CD4-positive, alpha-beta T cell treated with Interleukin-4 for 1 hour (primary cell): ENCODE data around the gene SLC28A1.

Source experiments
- DNase-seq, 2 donors: peaks; one replicate each; pipeline ENCODE4 v3.0.0-alpha.2; 2020 to 2022

Gene SLC28A1

DNA sequence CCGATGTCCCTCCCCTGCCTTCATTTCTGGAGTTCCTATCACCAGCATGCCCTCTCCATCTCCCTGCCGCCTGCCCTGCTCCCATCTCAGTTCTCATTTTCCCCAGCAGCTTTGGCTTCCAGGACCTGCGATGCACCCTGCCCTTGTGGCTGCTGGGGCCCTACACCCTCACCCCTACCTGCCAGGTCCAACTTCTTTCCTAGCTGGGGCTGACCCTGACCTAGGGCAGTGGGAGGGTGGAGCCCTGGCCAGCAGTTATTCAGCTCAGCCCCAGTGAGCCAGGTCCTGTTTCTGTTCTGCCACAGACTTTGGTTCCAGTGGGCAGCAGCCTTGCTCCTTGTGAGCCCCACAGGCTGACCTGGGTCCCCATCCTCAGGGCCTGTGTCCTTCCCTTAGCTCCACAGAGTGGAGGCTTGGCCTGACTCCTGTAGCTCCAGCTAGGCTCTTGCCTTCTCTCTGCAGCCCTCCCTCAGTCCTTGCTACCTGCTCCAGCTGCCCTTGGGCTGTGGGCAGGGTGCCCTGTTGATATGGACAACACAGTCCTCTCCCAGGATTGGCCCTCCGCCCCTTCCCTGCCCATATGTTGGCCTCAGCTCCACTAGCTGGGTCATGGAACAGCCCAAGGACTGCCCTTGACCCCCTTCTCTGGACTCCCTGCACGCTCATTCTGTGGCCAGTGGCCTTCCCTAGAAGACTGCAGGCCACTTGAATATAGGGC lies 62.5 kb downstream of the SLC28A1 start:
- no peak for DNase-seq

DNA sequence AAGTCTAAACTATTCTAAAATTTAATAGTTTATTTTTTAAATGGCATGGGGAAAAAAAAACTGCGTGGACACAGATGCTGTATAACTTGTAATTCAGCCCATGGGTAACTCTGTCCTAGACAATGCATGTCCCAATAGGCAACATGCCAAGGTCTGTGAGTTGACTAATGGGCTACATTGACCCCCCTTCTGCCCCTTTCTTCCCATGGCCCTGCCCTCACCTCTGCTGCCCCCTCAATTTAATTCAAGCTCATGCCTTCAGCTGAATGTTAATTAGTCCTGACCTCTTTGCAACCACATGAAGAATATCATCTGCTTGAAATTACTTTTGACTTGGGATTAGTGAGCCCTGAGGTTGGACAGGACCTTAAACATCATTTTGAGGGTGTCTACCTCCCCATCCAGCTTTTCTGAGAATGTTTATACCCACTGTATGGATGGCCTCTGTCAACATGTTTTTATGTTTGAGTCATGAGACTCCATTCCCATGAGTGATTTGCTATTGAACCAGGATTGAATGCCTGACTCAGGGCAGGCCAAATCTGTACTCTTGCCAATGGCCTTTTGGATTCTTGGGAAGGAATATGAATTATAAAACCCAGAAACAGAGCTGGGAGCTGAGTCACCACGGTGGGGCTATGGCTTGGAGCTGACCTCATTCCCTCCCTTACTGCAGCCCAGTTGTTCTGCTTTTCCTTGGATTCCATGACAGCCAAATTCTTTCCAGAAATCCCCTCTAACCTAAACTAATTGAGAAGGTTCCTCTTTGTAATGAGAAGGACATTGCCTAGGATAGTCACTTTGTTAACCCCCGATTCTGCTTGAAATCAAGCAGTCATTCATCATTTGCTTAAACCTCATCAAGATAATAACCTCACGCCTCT lies 63.7 kb downstream of the SLC28A1 start:
- no peak for DNase-seq

- DNase-seq, result no peak
Observed at GRCh38 chr15:84949043-84949442, 64.6 kb downstream of the SLC28A1 start.

GRCh38 chr15:84949845-84950569 lies 65.5 kb downstream of the SLC28A1 start:
- DNase-seq, result no peak

- DNase-seq, result no peak
Observed at GRCh38 chr15:84950570-84951111, 66.2 kb downstream of the SLC28A1 start.

GRCh38 chr15:84951736-84952135 lies 67.3 kb downstream of the SLC28A1 start:
- DNase-seq, result no peak

- DNase-seq, result no peak
Observed at GRCh38 chr15:84953136-84953535, 68.7 kb downstream of the SLC28A1 start.

DNA sequence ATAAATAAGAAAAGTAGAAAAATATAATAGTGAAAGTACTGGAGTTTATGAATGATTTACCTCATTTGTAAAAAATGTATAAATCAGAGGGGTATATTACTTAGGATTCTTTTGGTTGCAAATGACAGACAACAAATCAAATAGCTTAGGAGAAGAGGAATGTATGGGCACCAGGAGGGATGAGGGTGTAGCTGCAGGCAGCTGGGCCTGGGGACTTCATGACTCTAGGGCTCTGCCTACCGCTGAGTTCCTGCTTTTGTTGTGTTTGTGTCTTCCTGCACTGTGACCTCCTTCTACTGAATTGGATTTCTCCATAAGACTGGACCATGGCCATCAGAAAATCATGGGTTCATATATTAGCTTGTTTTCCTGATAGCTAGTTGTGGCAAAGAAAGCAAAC lies 69.3 kb downstream of the SLC28A1 start:
- no peak for DNase-seq

DNA sequence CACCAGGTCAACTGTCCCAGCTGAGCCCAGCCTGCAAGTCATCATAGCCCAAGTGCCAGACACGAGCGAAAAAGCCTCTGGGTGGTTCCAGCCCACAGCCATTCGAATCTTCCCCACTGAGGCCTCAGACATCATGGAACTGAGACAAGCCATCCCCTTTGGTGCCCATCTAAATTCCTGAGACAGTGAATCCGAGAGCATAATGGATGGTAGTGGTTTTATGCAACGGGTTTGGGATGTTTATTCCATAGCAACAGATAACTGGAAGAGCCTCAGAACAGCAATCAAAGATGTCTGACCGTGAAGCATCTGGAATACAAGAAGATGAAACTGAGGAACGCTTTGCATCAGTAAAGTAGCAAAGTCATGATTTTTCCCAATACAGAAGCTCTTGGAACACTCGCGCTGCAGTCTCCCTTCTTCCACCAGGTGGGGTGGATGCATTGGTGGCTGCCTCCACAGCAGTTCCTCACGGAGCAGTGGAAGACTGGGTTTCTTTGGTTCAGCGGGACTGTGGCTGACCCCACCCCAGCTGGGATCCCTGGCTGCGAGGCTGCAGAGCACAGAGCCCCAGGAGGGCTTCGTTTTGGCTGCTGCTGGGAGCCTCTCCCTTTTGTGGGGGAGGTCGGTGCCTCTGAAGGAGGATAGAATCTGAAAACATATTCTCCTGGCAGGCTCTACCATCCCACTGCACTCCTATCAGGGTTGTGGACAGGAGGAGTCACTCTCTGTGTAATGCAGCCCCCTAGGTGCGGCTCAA lies 70.8 kb downstream of the SLC28A1 start:
- peak; percentile 41 to 46 for DNase-seq

DNA sequence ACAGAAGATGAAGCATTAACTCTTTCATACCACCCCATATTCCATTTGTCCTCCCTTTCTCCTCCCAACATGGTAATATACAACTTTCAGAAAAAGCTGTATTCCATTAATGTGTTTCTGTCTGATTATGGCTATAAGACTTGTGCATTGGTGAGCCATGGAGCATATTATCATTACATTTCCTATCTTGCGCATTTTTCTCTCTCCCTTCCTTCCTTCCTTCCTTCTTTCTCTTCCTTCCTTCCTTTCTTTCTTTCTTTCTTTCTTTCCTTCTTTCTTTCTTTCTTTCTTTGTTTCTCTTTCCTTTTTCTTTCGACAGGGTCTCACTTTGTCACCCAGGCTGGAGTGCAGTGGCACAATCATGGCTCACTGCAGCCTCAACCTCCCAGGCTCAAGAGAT lies 71.7 kb downstream of the SLC28A1 start:
- DNase-seq, result no peak

DNA sequence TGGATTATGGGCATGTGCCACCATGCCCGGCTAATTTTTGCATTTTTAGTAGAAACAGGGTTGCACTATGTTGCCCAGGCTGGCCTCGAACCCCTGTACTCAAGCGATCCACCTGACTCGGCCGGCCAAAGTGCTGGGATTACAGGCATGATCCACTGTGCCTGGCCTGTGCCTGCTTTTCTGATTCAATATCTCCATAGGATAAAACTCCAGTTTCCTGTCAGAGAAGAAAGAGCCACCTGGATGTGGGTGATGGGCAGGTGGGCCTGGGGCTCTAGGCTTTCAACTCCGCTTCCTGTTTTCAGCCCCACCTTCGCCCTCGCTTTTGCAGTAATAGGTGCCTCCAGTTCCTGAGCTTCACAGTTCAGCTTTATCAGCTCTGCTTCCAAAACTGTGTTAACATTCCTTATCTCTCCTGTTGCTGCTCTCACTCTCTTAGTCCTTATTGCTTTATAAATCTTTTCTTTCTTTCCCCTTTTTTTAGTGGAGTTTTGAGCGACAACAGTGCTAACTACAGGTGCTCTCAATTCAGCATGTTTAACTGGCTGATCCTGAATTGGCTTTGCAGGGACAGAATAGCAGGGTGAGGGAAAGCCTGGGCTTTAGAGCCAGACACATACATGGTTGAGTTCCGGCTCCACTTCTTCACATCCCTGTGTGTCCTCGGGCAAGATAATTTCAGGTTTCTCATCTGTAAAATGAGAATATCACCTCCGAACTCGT lies 76.1 kb downstream of the SLC28A1 start:
- no peak for DNase-seq

DNA sequence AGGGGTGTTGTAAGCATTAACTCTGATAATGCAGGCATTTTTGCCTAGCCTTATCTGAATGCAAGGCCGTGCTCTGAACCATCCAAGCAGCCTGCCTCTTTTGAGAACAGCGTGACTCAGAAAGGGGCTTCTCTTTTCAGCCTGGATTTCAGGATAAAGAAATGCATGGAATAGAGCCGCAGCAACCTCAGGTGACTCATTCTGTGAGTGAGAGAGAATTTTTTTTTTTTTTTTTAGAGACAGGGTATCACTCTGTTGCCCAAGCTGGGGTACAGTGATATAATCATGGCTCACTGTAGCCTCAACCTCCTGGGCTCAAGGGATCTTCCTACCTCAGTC lies 76.6 kb downstream of the SLC28A1 start:
- DNase-seq, result no peak

GRCh38 chr15:84961707-84962106 lies 77.2 kb downstream of the SLC28A1 start:
- no peak for DNase-seq

DNA sequence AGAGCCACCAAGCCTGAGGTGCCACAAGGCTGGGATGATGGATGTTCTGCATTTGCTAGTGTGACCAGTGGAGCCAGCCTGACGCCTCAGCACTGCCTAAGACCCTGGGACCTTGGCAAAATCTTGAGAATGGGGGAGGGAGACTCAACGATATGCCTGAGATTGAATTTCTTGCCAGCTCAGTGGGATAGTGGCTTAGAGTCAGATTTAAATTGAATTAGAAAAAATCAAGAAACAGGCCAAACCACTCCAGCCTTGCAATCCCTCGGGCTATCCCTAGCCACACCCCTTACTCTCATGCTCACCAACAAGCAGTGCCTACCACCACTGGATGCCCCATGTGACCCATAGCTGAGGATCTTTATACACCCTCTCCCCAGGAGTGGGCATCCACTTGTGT lies 78.5 kb downstream of the SLC28A1 start:
- DNase-seq, result no peak

GRCh38 chr15:84967380-84967779 lies 82.9 kb downstream of the SLC28A1 start:
- DNase-seq, result no peak

- DNase-seq, result no peak
Observed at GRCh38 chr15:84968301-84968700, 83.8 kb downstream of the SLC28A1 start.

DNA sequence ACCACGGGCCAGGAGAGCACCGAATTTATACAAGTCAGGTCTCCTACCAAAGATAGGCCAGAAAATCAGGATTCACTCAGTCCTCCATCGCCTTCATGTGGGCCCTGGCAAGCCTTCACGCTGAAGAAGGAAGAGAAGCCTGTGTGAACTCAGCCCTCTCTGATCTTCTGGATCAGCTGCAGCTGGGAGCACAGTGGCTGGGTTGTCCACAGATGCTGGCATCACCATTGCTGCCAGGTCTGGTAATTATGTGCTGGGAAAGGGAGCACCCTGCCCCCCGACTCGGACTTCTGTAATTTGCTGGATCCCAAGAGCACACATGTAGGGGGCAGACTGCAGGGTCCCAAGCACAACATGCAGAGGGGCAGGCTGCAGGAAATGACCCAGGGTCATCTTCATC lies 84.8 kb downstream of the SLC28A1 start:
- no peak for DNase-seq

DNA sequence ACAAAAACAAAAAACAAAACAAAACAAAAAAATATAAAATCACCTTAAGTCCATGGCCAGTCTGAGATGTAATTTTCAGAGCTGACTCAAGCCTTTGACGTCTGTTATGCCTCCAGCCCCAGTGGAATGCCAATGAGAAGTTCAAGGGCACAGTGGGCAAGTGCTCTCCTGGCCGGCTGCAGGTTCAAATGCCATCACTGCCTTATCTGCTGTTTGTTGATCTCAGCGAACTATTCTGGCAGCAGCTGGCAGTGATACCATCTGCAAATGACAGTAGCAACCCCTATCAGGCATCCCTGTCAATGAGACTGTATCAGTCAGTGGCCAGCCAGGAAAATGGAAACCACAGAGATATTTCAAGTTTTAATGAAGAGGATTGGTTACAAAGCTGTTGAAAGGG lies 86.4 kb downstream of the SLC28A1 start:
- DNase-seq, result no peak

DNA sequence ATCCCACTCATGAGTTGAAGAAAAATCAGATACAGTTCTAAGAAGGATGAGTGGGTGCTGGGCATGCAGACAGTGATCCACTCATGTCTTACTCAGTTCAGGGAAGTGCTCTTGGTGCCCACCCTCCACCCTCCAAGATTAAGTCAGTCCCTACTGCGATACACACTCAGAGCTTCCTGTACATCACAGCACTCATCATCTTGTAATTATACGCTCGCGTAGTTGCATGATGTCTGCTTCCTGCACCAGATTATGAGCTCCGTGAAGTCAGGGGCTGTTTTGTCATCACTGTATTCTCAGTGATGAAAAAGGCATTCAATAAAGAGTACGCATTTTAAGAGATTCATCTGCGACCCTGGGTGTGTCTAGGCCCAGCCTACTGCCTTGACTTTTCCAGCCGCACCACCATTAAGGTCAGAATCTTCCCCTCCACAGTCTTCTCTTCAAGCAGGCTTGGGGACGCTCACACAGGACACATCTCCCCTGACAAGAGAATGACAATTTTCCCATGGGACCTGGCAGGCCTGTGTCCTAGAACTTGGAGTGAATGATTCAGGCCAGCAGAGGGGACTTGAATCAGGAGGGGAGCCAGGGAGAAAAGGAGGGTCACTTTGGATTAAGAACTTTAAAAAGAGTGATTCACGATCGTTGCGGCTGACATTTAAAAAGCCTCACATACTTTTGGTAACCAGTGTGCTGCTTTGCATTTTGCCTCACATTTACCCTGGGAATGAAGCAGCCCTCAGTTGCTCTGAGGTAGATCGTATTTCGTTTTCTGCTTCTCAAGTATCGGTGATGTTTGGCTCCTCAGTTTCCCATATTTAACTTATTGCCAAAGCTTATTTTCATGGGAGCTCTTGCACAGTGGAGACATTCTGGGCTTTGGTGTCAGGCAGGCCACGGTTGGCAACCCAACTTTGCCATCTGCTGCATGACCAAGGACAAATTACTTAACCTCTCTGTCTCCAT lies 89.3 kb downstream of the SLC28A1 start:
- DNase-seq, result no peak

GRCh38 chr15:84975871-84976351 lies 91.4 kb downstream of the SLC28A1 start:
- no peak for DNase-seq
